SK-N-SH treated with all-trans-retinoic acid at 6 μM for 48 hours (cell line): Measurements from ENCODE around the gene SMC1B.

Experiments
- ATAC-seq: fragments of 200-7000 bp; cut with Tn5 transposase; 3 replicates; pipeline ENCODE4 v1.9.1; 2020; ENCODE audit warnings: mild to moderate bottlenecking, moderate library complexity
- ARNTL ChIP-seq: fragments of 450-650 bp; formaldehyde crosslinking; IDR thresholded peaks from 2 replicates; pipeline ENCODE4 v1.5.0; 2020; ENCODE audit warnings: low read depth, mild to moderate bottlenecking, moderate library complexity, borderline replicate concordance
- BACH2 ChIP-seq: fragments of 250-450 bp; sonication (Bioruptor Pico); IDR thresholded peaks from 2 replicates; pipeline ENCODE4 v1.9.0; 2021; ENCODE audit warnings: mild to moderate bottlenecking, borderline replicate concordance
- CREB5 ChIP-seq: fragments of 250-450 bp; sonication (Bioruptor Pico); IDR thresholded peaks from 2 replicates; pipeline ENCODE4 v1.5.1; 2020; ENCODE audit warnings: low read depth, mild to moderate bottlenecking, moderate library complexity
- CSDC2 ChIP-seq: fragments of 250-450 bp; sonication (Bioruptor Pico); IDR thresholded peaks from 2 replicates; pipeline ENCODE4 v1.5.0; 2020; ENCODE audit warnings: mild to moderate bottlenecking, moderate library complexity
- ISL1 ChIP-seq: fragments of 250-450 bp; sonication (Bioruptor Pico); IDR thresholded peaks from 2 replicates; pipeline ENCODE4 v2.1.2; 2022; ENCODE audit warnings: mild to moderate bottlenecking, moderate library complexity
- OSR1 ChIP-seq: fragments of 250-450 bp; sonication (Bioruptor Pico); IDR thresholded peaks from 2 replicates; pipeline ENCODE4 v1.8.0; 2022; ENCODE audit warnings: moderate library complexity, mild to moderate bottlenecking, inconsistent platforms
- PATZ1 ChIP-seq: fragments of 250-450 bp; sonication (Bioruptor Pico); IDR thresholded peaks from 2 replicates; pipeline ENCODE4 v1.8.0; 2020; ENCODE audit warnings: mild to moderate bottlenecking, moderate library complexity, borderline replicate concordance
- POU6F1 ChIP-seq: fragments of 250-450 bp; sonication (Bioruptor Pico); IDR thresholded peaks from 2 replicates; pipeline ENCODE4 v1.8.0; 2021; ENCODE audit warnings: low read depth, mild to moderate bottlenecking, moderate library complexity, borderline replicate concordance
- PPARA ChIP-seq: fragments of 250-450 bp; sonication (Bioruptor Pico); IDR thresholded peaks from 2 replicates; pipeline ENCODE4 v1.5.0; 2020; ENCODE audit warnings: mild to moderate bottlenecking, borderline replicate concordance
- RARB ChIP-seq: fragments of 250-450 bp; sonication (Bioruptor Pico); IDR thresholded peaks from 2 replicates; pipeline ENCODE4 v1.8.0; 2021; ENCODE audit warnings: mild to moderate bottlenecking, moderate library complexity
- SNAI2 ChIP-seq: fragments of 250-450 bp; sonication (Bioruptor Pico); IDR thresholded peaks from 2 replicates; pipeline ENCODE4 v1.5.0; 2020; ENCODE audit warnings: mild to moderate bottlenecking, moderate library complexity
- TCF4 ChIP-seq: fragments of 250-450 bp; sonication (Bioruptor Pico); IDR thresholded peaks from 2 replicates; pipeline ENCODE4 v1.8.0; 2021; ENCODE audit warnings: mild to moderate bottlenecking, moderate library complexity, borderline replicate concordance
- TOX ChIP-seq: fragments of 250-450 bp; sonication (Bioruptor Pico); IDR thresholded peaks from 2 replicates; pipeline ENCODE4 v1.8.0; 2021; ENCODE audit warnings: mild to moderate bottlenecking, moderate library complexity, borderline replicate concordance
- ZC3H10 ChIP-seq: fragments of 250-450 bp; sonication (Bioruptor Pico); IDR thresholded peaks from 2 replicates; pipeline ENCODE4 v1.5.1; 2021; ENCODE audit warnings: mild to moderate bottlenecking, moderate library complexity
- ZFP30 ChIP-seq: fragments of 450-650 bp; formaldehyde crosslinking; IDR thresholded peaks from 2 replicates; pipeline ENCODE4 v1.5.0; 2022; ENCODE audit warnings: mild to moderate bottlenecking, moderate library complexity
- ZNF565 ChIP-seq: fragments of 450-650 bp; formaldehyde crosslinking; conservative IDR thresholded peaks from 2 replicates; pipeline ENCODE4 v1.5.0; 2020; ENCODE audit warnings: low read depth, mild to moderate bottlenecking, moderate library complexity
- TF ChIP-seq, protein P1 (sequence below): fragments of 250-450 bp; sonication (Bioruptor Pico); IDR thresholded peaks from 2 replicates; pipeline ENCODE4 v1.5.0; 2020; ENCODE audit warnings: mild to moderate bottlenecking, moderate library complexity
- TF ChIP-seq, protein P2 (sequence below): fragments of 250-450 bp; sonication (Bioruptor Pico); IDR thresholded peaks from 2 replicates; pipeline ENCODE4 v1.5.1; 2021; ENCODE audit warnings: mild to moderate bottlenecking, moderate library complexity

SMC1B gene

DNA sequence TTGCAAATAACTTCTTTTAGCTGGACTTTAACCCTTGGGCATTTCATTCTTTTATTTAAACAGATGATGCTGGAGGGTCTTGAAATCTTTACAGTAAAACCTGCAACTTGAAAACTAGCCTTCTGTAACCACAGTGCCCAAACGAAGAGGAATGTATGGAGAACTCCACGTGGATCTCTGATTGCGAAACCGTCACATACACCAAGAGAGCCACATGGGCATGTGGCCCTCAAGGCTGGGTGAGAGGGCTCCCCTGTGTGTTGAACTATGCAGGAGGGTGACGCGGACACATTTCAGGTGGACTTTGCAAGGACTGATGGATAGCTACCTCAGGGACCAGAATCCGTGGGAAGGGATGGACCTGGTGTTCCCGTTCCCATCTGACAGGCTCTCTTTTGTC is 73.1 kb downstream of the SMC1B start:
- no peak for TF ChIP-seq CSDC2 (CRISPR knock-in tag)
- TF ChIP-seq ZNF565 (CRISPR knock-in tag) = no peak
- no peak for TF ChIP-seq TCF4
- TF ChIP-seq OSR1 (CRISPR knock-in tag) = no peak
- no peak for TF ChIP-seq ARNTL
- TF ChIP-seq POU6F1 = no peak
- TF ChIP-seq ISL1 (CRISPR knock-in tag) = no peak
- TF ChIP-seq, all 23 proteins: peak for 0
- no peak for ATAC-seq

- TF ChIP-seq PPARA (CRISPR knock-in tag) (no peak), CREB5 (CRISPR knock-in tag) (no peak)
- TF ChIP-seq, protein P1, sequence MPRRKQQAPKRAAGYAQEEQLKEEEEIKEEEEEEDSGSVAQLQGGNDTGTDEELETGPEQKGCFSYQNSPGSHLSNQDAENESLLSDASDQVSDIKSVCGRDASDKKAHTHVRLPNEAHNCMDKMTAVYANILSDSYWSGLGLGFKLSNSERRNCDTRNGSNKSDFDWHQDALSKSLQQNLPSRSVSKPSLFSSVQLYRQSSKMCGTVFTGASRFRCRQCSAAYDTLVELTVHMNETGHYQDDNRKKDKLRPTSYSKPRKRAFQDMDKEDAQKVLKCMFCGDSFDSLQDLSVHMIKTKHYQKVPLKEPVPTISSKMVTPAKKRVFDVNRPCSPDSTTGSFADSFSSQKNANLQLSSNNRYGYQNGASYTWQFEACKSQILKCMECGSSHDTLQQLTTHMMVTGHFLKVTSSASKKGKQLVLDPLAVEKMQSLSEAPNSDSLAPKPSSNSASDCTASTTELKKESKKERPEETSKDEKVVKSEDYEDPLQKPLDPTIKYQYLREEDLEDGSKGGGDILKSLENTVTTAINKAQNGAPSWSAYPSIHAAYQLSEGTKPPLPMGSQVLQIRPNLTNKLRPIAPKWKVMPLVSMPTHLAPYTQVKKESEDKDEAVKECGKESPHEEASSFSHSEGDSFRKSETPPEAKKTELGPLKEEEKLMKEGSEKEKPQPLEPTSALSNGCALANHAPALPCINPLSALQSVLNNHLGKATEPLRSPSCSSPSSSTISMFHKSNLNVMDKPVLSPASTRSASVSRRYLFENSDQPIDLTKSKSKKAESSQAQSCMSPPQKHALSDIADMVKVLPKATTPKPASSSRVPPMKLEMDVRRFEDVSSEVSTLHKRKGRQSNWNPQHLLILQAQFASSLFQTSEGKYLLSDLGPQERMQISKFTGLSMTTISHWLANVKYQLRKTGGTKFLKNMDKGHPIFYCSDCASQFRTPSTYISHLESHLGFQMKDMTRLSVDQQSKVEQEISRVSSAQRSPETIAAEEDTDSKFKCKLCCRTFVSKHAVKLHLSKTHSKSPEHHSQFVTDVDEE (CRISPR knock-in tag) = no peak
- no peak for ATAC-seq
Measured at GRCh38 chr22:45338795-45339194, 74.6 kb downstream of the SMC1B start.

DNA sequence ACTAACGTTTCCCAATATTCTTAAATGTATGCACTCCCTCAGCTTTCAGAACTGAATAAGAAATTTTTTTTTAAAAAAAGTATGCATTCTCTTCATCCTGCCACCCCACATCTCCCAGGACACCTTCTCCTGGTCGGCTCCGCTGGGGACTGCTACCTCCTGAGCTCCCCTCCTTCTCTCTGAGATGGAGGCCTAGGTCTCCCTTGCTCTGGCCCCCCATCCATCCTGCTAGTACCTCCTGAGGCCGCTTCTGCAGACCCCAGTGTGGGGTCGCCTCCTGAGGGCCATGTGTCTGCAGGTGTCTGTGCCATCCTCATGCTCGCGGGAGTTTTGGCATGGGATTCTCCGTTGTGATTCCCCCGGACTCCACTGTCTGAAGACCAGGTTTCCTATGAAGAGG is 75.9 kb downstream of the SMC1B start:
- ATAC-seq = no peak
- TF ChIP-seq ZFP30 (CRISPR knock-in tag) (no peak), PATZ1 (CRISPR knock-in tag) (no peak), SNAI2 (no peak), ZC3H10 (CRISPR knock-in tag) (no peak), CREB5 (CRISPR knock-in tag) (no peak), TCF4 (no peak), OSR1 (CRISPR knock-in tag) (no peak)
- TF ChIP-seq, all 23 proteins: peak for 0

GRCh38 chr22:45336971-45337431 is 76.4 kb downstream of the SMC1B start:
- no peak for ATAC-seq
- TF ChIP-seq RARB (CRISPR knock-in tag) = no peak
- no peak for TF ChIP-seq CSDC2 (CRISPR knock-in tag)
- TF ChIP-seq TOX (CRISPR knock-in tag) = no peak
- no peak for TF ChIP-seq SNAI2
- TF ChIP-seq, protein P1 (CRISPR knock-in tag) = no peak
- no peak for TF ChIP-seq ZC3H10 (CRISPR knock-in tag)
- TF ChIP-seq PPARA (CRISPR knock-in tag) = no peak
- TF ChIP-seq, protein P2, sequence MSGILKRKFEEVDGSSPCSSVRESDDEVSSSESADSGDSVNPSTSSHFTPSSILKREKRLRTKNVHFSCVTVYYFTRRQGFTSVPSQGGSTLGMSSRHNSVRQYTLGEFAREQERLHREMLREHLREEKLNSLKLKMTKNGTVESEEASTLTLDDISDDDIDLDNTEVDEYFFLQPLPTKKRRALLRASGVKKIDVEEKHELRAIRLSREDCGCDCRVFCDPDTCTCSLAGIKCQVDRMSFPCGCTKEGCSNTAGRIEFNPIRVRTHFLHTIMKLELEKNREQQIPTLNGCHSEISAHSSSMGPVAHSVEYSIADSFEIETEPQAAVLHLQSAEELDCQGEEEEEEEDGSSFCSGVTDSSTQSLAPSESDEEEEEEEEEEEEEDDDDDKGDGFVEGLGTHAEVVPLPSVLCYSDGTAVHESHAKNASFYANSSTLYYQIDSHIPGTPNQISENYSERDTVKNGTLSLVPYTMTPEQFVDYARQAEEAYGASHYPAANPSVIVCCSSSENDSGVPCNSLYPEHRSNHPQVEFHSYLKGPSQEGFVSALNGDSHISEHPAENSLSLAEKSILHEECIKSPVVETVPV (CRISPR knock-in tag) = no peak
- no peak for TF ChIP-seq ZNF565 (CRISPR knock-in tag)
- TF ChIP-seq PATZ1 (CRISPR knock-in tag) = no peak
- no peak for TF ChIP-seq BACH2 (CRISPR knock-in tag)
- TF ChIP-seq CREB5 (CRISPR knock-in tag) = no peak
